OCI-LY1 (cell line): ENCODE data around the gene SYNE1.

Experiments used
- CTCF ChIP-seq: fragments of 200-600 bp; sonication (generic), shearing (Covaris generic); IDR thresholded peaks from 2 replicates; pipeline ENCODE4 v1.5.1; 2017; ENCODE audit warnings: mild to moderate bottlenecking, antibody characterized with exemption, low read length, moderate library complexity, mixed read lengths
- EZH2 ChIP-seq: fragments of 200-600 bp; sonication (generic), shearing (Covaris generic); IDR thresholded peaks from 2 replicates; pipeline ENCODE4 v1.8.0; 2017; ENCODE audit warnings: borderline replicate concordance, mixed run types, mild to moderate bottlenecking, antibody characterized with exemption, low read length, moderate library complexity, mixed read lengths

GRCh38 chr6:152186840-152187239 is 450.3 kb downstream of the SYNE1 start:
- no peak for TF ChIP-seq EZH2
- no peak for TF ChIP-seq CTCF
